Neural cell (in vitro differentiated cells): ENCODE measurements around the gene DOCK8.

Source experiments
- EZH2 ChIP-seq: fragments of 200-600, 300-800 bp; shearing (Covaris generic), sonication (generic); IDR thresholded peaks from 2 replicates; pipeline ENCODE4 v1.6.1; 2014; ENCODE audit warnings: antibody characterized with exemption, low read length, borderline replicate concordance, mild to moderate bottlenecking; ENCODE audit not compliant: insufficient read depth, poor library complexity, severe bottlenecking
- TF ChIP-seq, protein P1 (sequence below): fragments of 450-650 bp; IDR thresholded peaks from 2 replicates; pipeline ENCODE4 v1.5.1; 2014; ENCODE audit warnings: antibody characterized with exemption, mild to moderate bottlenecking, moderate library complexity; ENCODE audit not compliant: poor library complexity, severe bottlenecking
- TF ChIP-seq, protein P2 (sequence below): IDR thresholded peaks from 2 replicates; pipeline ENCODE4 v1.6.1; 2012; ENCODE audit warnings: borderline replicate concordance

DNA sequence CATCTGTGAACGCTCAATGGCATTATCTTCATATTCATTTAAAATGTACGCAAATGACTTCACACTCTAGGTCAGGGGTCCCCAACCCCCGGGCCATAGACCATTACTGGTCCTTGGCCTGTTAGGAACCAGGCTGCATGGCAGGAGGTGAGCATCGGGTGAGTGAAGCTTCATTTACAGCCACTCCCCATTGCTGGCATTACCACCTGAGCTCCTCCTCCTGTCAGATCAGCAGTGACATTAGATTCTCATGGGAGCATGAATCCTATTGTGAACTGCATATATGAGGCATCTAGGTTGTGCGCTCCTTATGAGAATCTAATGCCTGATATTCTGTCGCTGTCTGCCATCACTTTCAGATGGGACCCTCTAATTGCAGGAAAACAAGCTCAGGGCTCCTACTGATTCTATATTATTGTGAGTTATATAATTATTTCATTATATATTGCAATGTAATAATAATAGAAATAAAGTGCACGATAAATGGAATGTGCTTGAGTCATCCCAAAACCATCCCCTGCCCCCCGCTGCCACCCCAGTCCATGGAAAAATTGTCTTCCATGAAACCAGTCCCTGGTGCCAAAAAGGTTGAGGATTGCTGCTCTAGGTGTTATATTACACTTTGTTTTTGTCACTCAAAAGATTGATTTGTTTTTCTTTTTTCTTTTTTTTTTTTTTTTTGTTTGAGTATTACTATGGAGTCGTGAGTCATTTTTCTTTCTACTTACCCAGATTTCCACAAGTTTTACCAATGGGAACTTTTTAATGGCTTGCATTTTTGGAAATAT lies 127.2 kb downstream of the DOCK8 start:
- TF ChIP-seq, protein P1, sequence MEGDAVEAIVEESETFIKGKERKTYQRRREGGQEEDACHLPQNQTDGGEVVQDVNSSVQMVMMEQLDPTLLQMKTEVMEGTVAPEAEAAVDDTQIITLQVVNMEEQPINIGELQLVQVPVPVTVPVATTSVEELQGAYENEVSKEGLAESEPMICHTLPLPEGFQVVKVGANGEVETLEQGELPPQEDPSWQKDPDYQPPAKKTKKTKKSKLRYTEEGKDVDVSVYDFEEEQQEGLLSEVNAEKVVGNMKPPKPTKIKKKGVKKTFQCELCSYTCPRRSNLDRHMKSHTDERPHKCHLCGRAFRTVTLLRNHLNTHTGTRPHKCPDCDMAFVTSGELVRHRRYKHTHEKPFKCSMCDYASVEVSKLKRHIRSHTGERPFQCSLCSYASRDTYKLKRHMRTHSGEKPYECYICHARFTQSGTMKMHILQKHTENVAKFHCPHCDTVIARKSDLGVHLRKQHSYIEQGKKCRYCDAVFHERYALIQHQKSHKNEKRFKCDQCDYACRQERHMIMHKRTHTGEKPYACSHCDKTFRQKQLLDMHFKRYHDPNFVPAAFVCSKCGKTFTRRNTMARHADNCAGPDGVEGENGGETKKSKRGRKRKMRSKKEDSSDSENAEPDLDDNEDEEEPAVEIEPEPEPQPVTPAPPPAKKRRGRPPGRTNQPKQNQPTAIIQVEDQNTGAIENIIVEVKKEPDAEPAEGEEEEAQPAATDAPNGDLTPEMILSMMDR, result no peak
- TF ChIP-seq EZH2, result no peak
- TF ChIP-seq, protein P2, sequence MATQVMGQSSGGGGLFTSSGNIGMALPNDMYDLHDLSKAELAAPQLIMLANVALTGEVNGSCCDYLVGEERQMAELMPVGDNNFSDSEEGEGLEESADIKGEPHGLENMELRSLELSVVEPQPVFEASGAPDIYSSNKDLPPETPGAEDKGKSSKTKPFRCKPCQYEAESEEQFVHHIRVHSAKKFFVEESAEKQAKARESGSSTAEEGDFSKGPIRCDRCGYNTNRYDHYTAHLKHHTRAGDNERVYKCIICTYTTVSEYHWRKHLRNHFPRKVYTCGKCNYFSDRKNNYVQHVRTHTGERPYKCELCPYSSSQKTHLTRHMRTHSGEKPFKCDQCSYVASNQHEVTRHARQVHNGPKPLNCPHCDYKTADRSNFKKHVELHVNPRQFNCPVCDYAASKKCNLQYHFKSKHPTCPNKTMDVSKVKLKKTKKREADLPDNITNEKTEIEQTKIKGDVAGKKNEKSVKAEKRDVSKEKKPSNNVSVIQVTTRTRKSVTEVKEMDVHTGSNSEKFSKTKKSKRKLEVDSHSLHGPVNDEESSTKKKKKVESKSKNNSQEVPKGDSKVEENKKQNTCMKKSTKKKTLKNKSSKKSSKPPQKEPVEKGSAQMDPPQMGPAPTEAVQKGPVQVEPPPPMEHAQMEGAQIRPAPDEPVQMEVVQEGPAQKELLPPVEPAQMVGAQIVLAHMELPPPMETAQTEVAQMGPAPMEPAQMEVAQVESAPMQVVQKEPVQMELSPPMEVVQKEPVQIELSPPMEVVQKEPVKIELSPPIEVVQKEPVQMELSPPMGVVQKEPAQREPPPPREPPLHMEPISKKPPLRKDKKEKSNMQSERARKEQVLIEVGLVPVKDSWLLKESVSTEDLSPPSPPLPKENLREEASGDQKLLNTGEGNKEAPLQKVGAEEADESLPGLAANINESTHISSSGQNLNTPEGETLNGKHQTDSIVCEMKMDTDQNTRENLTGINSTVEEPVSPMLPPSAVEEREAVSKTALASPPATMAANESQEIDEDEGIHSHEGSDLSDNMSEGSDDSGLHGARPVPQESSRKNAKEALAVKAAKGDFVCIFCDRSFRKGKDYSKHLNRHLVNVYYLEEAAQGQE, result no peak
